ENCODE data around the gene DERA.
"Not testable (repeated sequence)": the region's sequence is repeated elsewhere in the genome, so short reads cannot be mapped to it uniquely, and the experiment has no call there.

Gene DERA

GRCh38 chr12:15931590-15932053, 20.5 kb downstream of the DERA start:
- H3K4me1 Mint-ChIP-seq (ENCODE audit: low read depth), result peaks cover 8% of the 10 kb centered on the region
- H3K36me3 Mint-ChIP-seq (ENCODE audit: low read depth), result peaks cover 19% of the 10 kb centered on the region
- H3K27ac Mint-ChIP-seq, result no peak overlapping the region
- H3K9me3 Mint-ChIP-seq, result peaks cover 5% of the 10 kb centered on the region
- H3K27me3 Mint-ChIP-seq, result no peaks in the 10 kb centered on the region
- H3K4me3 Mint-ChIP-seq, result no peak overlapping the region

DNA sequence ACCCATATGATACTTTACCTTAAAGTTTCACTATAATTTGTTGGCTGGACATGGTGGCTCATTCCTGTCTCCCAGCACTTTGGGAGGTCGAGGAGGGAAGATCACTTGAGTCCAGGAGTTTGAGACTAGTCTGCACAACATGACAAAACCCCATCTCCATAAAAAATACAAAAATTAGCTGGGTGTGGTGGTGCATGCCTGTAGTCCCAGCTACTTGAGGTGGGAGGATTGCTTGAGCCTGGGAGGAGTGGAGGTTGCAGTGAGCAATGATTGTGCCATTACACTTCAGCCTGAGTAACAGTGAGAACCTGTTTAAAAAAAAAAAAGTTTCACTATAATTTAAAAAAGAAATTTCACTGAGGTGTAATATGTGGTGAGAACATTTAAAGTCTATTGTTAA, 21.2 kb downstream of the DERA start:
- Mint-ChIP-seq H3K36me3 (ENCODE audit: low read depth) (peaks cover 19% of the 10 kb centered on the region), H3K27me3 (no peaks in the 10 kb centered on the region), H3K4me3 (no peak overlapping the region), H3K9me3 (peaks cover 5% of the 10 kb centered on the region), H3K4me1 (ENCODE audit: low read depth) (peaks cover 8% of the 10 kb centered on the region), H3K27ac (no peak overlapping the region)

- Mint-ChIP-seq H3K9me3 (peaks cover 5% of the 10 kb centered on the region), H3K27me3 (no peaks in the 10 kb centered on the region), H3K36me3 (ENCODE audit: low read depth) (peaks cover 18% of the 10 kb centered on the region), H3K4me1 (ENCODE audit: low read depth) (peaks cover 8% of the 10 kb centered on the region), H3K27ac (no peak overlapping the region), H3K4me3 (no peak overlapping the region)
Measured at GRCh38 chr12:15932971-15933370, 21.8 kb downstream of the DERA start.

DNA sequence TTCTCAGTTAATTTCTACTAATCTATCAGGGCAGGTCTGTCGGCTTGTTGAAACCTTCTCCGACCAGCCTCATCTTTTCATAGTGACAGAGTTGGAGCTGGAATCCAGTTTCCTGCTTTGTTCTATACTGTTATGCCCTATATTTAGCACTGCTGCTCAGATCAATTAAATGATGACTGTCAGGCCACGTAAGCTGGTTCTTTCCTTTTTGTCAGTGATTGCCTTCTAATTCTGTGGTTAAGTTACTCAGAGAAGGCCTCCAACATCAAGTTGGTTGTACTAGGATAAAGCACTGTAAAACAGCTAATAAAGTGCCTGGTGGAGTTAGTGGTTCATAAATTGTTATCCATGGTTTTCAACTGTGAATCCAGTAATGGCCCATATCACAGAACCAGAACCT, 22.6 kb downstream of the DERA start:
- Mint-ChIP-seq H3K36me3 (ENCODE audit: low read depth) (peaks cover 16% of the 10 kb centered on the region), H3K4me3 (no peak overlapping the region), H3K27ac (no peak overlapping the region), H3K9me3 (peaks cover 5% of the 10 kb centered on the region), H3K27me3 (no peaks in the 10 kb centered on the region), H3K4me1 (ENCODE audit: low read depth) (peaks cover 8% of the 10 kb centered on the region)

DNA sequence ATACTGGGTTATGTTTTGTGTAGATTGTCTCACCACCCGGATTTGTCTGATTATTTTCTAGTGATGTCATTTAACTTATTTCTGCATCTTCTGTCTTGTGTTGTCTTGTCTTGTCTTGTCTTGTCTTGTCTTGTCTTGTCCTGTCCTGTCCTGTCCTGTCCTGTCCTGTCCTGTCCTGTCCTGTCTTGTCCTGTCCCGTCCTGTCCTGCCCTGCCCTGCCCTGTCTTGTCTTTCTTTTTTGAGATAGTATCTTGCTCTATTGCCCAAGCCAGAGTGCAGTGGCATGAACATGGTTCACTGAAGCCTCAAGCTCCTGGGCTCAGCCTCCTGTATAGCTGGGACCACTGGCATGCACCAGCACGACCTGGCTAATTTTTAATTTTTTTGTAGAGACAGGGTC, 25.6 kb downstream of the DERA start:
- H3K9me3 Mint-ChIP-seq, result peaks cover 9% of the 10 kb centered on the region
- no peak overlapping the region for H3K4me3 Mint-ChIP-seq
- no peaks in the 10 kb centered on the region for H3K27me3 Mint-ChIP-seq
- H3K27ac Mint-ChIP-seq, result no peak overlapping the region
- peaks cover 18% of the 10 kb centered on the region for H3K36me3 Mint-ChIP-seq (ENCODE audit: low read depth)
- H3K4me1 Mint-ChIP-seq (ENCODE audit: low read depth), result peaks cover 3% of the 10 kb centered on the region

GRCh38 chr12:15937902-15938301, 26.8 kb downstream of the DERA start:
- Mint-ChIP-seq H3K4me3 (no peak overlapping the region), H3K9me3 (peaks cover 14% of the 10 kb centered on the region), H3K27ac (no peak overlapping the region), H3K27me3 (no peaks in the 10 kb centered on the region), H3K36me3 (ENCODE audit: low read depth) (peaks cover 20% of the 10 kb centered on the region), H3K4me1 (ENCODE audit: low read depth) (peaks cover 3% of the 10 kb centered on the region)

DNA sequence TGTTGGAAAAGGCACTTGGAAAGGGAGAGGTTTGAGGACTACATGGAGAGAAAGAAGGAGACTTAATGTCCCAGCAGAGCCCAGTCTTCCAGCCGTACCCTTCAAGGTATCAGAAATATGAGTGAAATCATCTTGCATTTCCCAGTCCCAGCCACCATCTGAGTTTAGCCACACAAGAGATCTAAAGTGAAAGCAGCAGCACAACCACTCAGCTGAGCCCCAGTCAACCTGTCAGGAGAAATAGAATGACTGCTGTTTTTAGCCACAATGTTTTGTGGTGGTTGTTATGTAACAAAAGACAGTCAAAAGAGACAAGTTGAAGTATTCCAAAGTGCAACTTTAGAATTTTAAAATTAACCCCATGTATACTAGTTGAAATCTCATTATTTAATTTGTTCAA, 28.0 kb downstream of the DERA start:
- Mint-ChIP-seq H3K4me1 (ENCODE audit: low read depth) (peaks cover 3% of the 10 kb centered on the region), H3K36me3 (ENCODE audit: low read depth) (peaks cover 13% of the 10 kb centered on the region), H3K27ac (no peak overlapping the region), H3K27me3 (no peaks in the 10 kb centered on the region), H3K9me3 (peaks cover 12% of the 10 kb centered on the region), H3K4me3 (no peak overlapping the region)

DNA sequence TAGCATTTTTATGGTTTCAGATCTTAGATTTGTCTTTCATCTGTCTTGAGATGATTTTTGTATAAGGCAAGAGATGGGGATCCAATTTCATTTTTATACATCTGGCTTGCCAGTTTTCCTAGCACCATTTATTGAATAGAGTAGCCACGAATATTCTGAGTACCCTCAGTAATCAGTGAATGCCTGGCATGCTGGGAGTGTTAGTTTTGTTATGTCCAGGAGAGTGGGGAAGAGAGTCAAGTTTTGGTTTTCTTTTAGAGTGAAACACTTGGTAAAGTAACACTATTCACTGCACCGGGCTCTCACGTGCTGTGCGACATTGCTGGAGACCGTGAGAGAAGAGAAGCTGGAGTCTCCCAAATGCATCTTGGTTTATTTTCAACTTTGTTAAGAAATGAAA, 31.3 kb downstream of the DERA start:
- H3K4me3 Mint-ChIP-seq, result no peak overlapping the region
- H3K9me3 Mint-ChIP-seq, result peaks cover 22% of the 10 kb centered on the region
- peaks cover 3% of the 10 kb centered on the region for H3K4me1 Mint-ChIP-seq (ENCODE audit: low read depth)
- no peaks in the 10 kb centered on the region for H3K27me3 Mint-ChIP-seq
- no peak overlapping the region for H3K27ac Mint-ChIP-seq
- peaks cover 13% of the 10 kb centered on the region for H3K36me3 Mint-ChIP-seq (ENCODE audit: low read depth)

DNA sequence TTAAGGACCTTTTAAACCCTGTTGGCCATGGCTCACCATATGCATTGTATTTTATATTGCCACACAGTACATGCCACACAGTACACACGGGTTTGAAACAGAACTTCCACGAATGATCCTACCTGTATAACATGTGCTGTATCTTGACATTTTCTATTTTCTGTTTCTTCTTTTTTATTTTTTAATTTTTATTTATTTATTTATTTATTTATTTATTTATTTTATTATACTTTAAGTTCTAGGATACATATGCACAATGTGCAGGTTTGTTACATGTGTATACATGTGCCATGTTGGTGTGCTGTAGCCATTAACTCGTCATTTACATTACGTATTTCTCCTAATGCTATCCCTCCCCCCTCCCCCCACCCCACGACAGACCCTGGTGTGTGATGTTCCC, 32.4 kb downstream of the DERA start:
- peaks cover 27% of the 10 kb centered on the region for H3K9me3 Mint-ChIP-seq
- not testable (repeated sequence) for H3K27me3 Mint-ChIP-seq; H3K4me3 Mint-ChIP-seq; H3K4me1 Mint-ChIP-seq (ENCODE audit: low read depth); H3K27ac Mint-ChIP-seq
- H3K36me3 Mint-ChIP-seq (ENCODE audit: low read depth), result peaks cover 13% of the 10 kb centered on the region

- H3K4me1 Mint-ChIP-seq (ENCODE audit: low read depth); H3K27me3 Mint-ChIP-seq; H3K4me3 Mint-ChIP-seq; H3K36me3 Mint-ChIP-seq (ENCODE audit: low read depth); H3K27ac Mint-ChIP-seq: not testable (repeated sequence)
- peaks cover 19% of the 10 kb centered on the region for H3K9me3 Mint-ChIP-seq
Measured at GRCh38 chr12:15948461-15948860, 37.3 kb downstream of the DERA start.

- Mint-ChIP-seq H3K4me3 (no peak overlapping the region), H3K4me1 (ENCODE audit: low read depth) (no peaks in the 10 kb centered on the region), H3K27ac (no peak overlapping the region), H3K27me3 (no peaks in the 10 kb centered on the region), H3K36me3 (ENCODE audit: low read depth) (peaks cover 18% of the 10 kb centered on the region), H3K9me3 (no peaks in the 10 kb centered on the region)
Measured at GRCh38 chr12:15955281-15955680, 44.1 kb downstream of the DERA start.

DNA sequence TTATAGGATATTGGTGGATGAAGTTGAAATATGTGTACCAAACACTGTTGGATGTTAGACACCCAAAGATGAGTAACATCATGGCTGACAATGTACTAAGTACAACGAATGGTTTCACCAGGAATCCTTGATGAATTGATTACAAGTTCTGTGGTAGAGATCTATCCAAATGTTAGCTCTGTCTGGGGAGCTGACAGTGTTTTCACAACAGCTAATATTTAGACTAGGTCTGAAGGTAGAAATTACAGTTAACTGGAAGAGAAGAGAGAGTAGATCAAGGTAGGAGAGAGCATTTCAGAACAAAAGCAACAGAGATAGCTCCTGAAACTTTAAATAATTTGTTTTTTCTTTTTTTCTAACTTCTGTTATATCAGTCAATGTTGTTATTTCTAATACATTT, 44.9 kb downstream of the DERA start:
- Mint-ChIP-seq H3K9me3 (no peaks in the 10 kb centered on the region), H3K27me3 (no peaks in the 10 kb centered on the region), H3K27ac (no peak overlapping the region), H3K4me1 (ENCODE audit: low read depth) (no peaks in the 10 kb centered on the region), H3K4me3 (no peak overlapping the region), H3K36me3 (ENCODE audit: low read depth) (peaks cover 25% of the 10 kb centered on the region)

DNA sequence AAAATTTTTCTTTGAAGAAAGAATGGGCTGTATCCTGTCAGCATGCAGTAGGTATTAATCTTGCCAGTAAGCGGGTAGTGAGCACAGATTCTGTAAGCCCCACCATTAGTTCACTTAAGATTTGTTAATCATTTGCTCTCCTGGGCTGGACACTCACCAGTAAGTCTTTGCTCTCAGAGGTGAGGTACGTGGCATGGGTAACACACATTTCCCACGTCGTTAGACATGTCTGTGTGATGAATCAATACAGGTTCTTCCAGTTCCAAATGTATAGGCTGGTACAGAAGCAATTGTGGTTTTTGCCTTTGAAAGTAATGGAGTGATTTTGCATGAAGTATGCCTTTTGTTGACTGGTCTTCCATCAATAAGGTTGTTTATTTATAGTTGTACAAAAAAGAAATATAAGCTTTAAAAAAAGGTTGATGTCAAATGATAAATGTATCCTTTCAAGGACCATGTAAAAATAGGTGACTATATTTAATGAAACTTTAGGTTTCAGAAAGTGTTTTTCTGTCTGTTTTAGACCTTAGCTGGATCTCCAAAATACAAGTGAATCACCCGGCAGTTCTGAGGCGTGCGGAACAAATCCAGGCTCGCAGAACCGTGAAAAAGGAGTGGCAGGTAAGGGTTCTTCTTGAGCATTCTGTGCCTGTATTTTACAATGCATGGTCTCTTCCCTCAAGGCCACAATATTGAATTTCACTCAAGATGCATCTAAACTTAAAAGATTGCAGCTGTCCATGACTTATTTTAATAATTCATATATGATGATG, 45.5 kb downstream of the DERA start:
- peaks cover 31% of the 10 kb centered on the region for H3K36me3 Mint-ChIP-seq (ENCODE audit: low read depth)
- H3K4me1 Mint-ChIP-seq (ENCODE audit: low read depth), result no peaks in the 10 kb centered on the region
- H3K27me3 Mint-ChIP-seq, result no peaks in the 10 kb centered on the region
- no peaks in the 10 kb centered on the region for H3K9me3 Mint-ChIP-seq
- H3K27ac Mint-ChIP-seq, result no peak overlapping the region
- no peak overlapping the region for H3K4me3 Mint-ChIP-seq

DNA sequence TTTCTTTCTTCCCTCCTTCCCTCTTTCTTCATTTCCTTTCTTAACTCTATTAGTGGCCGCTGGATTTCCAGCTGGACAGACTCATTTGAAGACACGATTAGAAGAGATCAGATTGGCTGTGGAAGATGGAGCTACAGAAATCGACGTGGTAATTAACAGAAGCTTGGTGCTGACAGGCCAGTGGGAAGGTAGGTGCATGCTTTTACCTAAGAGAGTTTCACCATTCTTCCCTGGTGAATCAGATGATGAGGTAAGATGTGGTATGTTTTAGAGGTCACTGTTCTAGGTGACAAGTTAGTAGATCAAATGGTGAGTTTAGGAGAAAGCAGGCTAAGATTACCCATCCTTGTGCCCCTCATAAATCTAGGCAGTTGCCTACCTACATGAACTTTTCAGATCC, 51.6 kb downstream of the DERA start:
- Mint-ChIP-seq H3K4me3 (no peak overlapping the region), H3K4me1 (ENCODE audit: low read depth) (no peaks in the 10 kb centered on the region), H3K27me3 (no peaks in the 10 kb centered on the region), H3K27ac (no peak overlapping the region), H3K36me3 (ENCODE audit: low read depth) (peaks cover 67% of the 10 kb centered on the region), H3K9me3 (no peaks in the 10 kb centered on the region)

GRCh38 chr12:15963271-15963670, 52.1 kb downstream of the DERA start:
- H3K4me3 Mint-ChIP-seq, result no peak overlapping the region

GRCh38 chr12:15966426-15966825, 55.3 kb downstream of the DERA start:
- no peak overlapping the region for H3K27ac Mint-ChIP-seq
- no peaks in the 10 kb centered on the region for H3K4me1 Mint-ChIP-seq (ENCODE audit: low read depth)
- no peak overlapping the region for H3K4me3 Mint-ChIP-seq
- H3K27me3 Mint-ChIP-seq, result no peaks in the 10 kb centered on the region
- no peaks in the 10 kb centered on the region for H3K9me3 Mint-ChIP-seq
- peaks cover 66% of the 10 kb centered on the region for H3K36me3 Mint-ChIP-seq (ENCODE audit: low read depth)

More at GRCh38 chr12:15963271-15963670, 52.1 kb downstream of the DERA start:
- Mint-ChIP-seq H3K4me1 (ENCODE audit: low read depth) (no peaks in the 10 kb centered on the region), H3K27ac (no peak overlapping the region), H3K27me3 (no peaks in the 10 kb centered on the region), H3K36me3 (ENCODE audit: low read depth) (peaks cover 66% of the 10 kb centered on the region), H3K9me3 (no peaks in the 10 kb centered on the region)

Measured in stimulated activated naive CD8-positive, alpha-beta T cell treated with anti-CD3 and anti-CD28 coated beads, Interleukin-15, Interleukin-2, amounts not matched to agents 100 ng/mL and 50 ng/mL, for 24 hours (primary cell).